HAP-1 (cell line): ENCODE results near the gene RPS29.
"Not testable (repeated sequence)": the region's sequence is repeated elsewhere in the genome, so short reads cannot be mapped to it uniquely, and the experiment has no call there.

Source experiments
- DNase-seq, 2 experiments: peaks; one replicate each; pipeline ENCODE4 v3.0.0-alpha.2; 2016 to 2020; ENCODE audit warnings: low spot score in 2 of 2
- H3K27me3 ChIP-seq: fragments of 250-450 bp; sonication (Bioruptor Pico); 2 replicates; pipeline ENCODE4 v1.5.1; 2020; ENCODE audit warnings: low read depth, mild to moderate bottlenecking, moderate library complexity
- H3K36me3 ChIP-seq: fragments of 250-450 bp; sonication (Bioruptor Pico); replicated peaks from 2 replicates; pipeline ENCODE4 v1.5.1; 2020; ENCODE audit warnings: mild to moderate bottlenecking
- H3K4me1 ChIP-seq: fragments of 250-450 bp; sonication (Bioruptor Pico); 2 replicates; pipeline ENCODE4 v1.5.1; 2020; ENCODE audit warnings: mild to moderate bottlenecking
- H3K4me3 ChIP-seq: fragments of 250-450 bp; sonication (Bioruptor Pico); 2 replicates; pipeline ENCODE4 v1.5.1; 2020; ENCODE audit warnings: mild to moderate bottlenecking, moderate library complexity
- H3K9me3 ChIP-seq: fragments of 250-450 bp; sonication (Bioruptor Pico); 2 replicates; pipeline ENCODE4 v1.5.1; 2020; ENCODE audit warnings: mild to moderate bottlenecking, moderate library complexity
- in situ Hi-C: fragments of 300-500 bp; cut with MboI; formaldehyde crosslinking; loops from 3 replicates; pipeline ENCODE4 v1.14.3; 2020; ENCODE audit warnings: low sequenced_read_pairs, inconsistent platforms, mixed read lengths

RPS29 gene

DNA sequence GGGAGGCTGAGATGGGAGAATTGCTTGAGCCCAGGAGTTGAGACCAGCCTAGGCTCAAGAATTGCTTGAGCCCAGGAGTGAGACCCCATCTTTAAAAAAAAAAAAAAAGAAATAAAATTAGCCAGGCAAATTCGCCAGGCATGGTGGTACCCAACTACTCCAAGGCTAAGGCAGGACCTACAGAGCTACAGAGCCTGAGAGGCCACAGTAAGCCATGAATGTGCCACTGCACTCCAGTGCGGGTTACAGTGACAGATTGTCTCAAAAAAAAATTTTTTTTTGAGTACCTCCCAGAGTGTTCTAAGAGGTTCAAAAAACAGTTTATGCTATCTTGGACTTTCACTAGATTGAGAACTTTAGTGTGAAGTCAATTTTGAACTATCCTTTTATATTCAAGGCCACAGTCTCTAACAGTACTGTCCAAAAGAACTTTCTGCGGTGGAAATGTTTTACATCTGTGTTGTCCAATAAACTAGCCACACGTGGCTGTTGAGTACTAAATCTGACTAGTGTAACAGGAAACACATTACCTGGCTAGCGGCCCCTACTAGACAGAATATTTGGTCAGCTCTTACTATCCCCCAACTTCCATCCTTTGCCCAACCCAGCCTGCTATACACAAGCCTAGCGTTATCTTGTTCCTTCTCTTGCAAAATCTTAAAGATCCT lies 31.8 kb upstream of the RPS29 start:
- no peak overlapping the region for H3K4me3 ChIP-seq
- H3K36me3 ChIP-seq = peaks cover 32% of the 10 kb centered on the region
- in situ Hi-C loops = no loop called here
- H3K9me3 ChIP-seq = no peaks in the 10 kb centered on the region
- no peaks in the 10 kb centered on the region for H3K27me3 ChIP-seq
- DNase-seq = no peak
- peaks cover 9% of the 10 kb centered on the region for H3K4me1 ChIP-seq

DNA sequence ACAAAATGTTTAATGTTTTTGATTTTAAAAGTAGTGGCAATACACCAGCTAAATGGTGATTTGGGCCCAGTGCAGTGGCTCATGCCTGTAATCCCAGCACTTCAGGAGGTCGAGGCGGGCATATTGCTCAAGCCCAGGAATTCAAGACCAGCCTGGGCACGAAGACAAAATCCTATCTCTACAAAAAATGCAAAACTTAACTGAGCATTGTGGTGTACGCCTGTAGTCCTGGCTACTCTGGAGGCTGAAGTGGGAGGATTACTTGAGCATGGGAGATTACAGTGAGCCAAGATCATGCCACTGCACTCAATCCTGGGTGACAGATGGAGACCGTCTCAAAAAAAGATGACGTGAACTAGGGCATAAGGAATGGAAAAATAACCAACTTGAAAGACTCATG lies 29.6 kb upstream of the RPS29 start:
- H3K4me1 ChIP-seq = peaks cover 12% of the 10 kb centered on the region

DNA sequence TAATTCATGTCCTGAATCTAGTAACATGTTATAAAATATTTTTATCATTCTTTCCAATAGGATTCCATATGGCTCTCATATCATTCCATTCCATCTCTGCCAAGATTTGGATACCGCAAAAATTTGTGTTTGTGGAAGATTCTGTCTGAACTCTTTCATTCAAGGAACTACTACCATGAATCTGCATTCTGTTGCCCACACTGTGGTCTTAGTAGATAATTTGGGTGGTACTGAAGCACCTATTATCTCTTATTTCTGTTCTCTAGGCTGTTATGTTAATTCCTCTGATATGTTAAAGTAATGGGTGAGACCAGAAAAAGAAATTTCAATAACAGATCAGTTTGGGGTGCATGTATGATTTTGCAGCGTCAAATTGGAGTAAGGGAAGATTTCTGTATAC lies 28.0 kb upstream of the RPS29 start:
- H3K9me3 ChIP-seq = no peaks in the 10 kb centered on the region
- DNase-seq = no peak
- in situ Hi-C loops = no loop called here
- H3K36me3 ChIP-seq = peaks cover 37% of the 10 kb centered on the region
- no peak overlapping the region for H3K4me3 ChIP-seq
- peaks cover 12% of the 10 kb centered on the region for H3K4me1 ChIP-seq
- no peaks in the 10 kb centered on the region for H3K27me3 ChIP-seq

More for the DNA sequence above, 29.6 kb upstream of the RPS29 start:
- H3K36me3 ChIP-seq = peaks cover 36% of the 10 kb centered on the region
- in situ Hi-C loops = no loop called here
- H3K27me3 ChIP-seq = no peaks in the 10 kb centered on the region
- no peaks in the 10 kb centered on the region for H3K9me3 ChIP-seq
- no peak overlapping the region for H3K4me3 ChIP-seq
- no peak for DNase-seq

- H3K27me3 ChIP-seq = no peaks in the 10 kb centered on the region
- no peak for DNase-seq
- in situ Hi-C loops = no loop called here
- H3K36me3 ChIP-seq = peaks cover 27% of the 10 kb centered on the region
- H3K4me3 ChIP-seq = no peak overlapping the region
- no peaks in the 10 kb centered on the region for H3K9me3 ChIP-seq
- H3K4me1 ChIP-seq = peaks cover 6% of the 10 kb centered on the region
These were observed 26.5 kb upstream of the RPS29 start for GRCh38 chr14:49612671-49613070.

DNA sequence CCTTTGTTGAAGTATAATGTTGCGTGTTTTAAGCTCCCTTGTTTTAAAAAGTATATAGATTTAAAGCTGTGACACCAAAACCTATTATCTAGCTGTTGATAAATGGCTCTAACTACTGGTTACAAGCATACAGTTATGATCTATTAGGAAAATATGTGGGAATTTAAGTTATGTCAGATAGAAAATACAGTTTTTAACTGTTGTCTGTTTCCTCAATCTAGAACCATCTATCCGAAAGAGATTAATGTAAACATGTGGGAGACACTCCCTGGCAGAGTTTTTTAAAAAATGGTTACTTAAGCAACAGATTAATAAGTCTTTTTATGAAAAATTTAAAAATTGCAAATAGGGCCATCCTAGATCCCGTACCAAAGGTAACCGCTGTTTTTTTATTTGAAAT lies 26.1 kb upstream of the RPS29 start:
- DNase-seq = no peak
- Histone ChIP-seq H3K4me1 (peaks cover 3% of the 10 kb centered on the region), H3K4me3 (no peak overlapping the region), H3K36me3 (peaks cover 28% of the 10 kb centered on the region), H3K9me3 (no peaks in the 10 kb centered on the region), H3K27me3 (no peaks in the 10 kb centered on the region)
- in situ Hi-C loops = no loop called here

DNA sequence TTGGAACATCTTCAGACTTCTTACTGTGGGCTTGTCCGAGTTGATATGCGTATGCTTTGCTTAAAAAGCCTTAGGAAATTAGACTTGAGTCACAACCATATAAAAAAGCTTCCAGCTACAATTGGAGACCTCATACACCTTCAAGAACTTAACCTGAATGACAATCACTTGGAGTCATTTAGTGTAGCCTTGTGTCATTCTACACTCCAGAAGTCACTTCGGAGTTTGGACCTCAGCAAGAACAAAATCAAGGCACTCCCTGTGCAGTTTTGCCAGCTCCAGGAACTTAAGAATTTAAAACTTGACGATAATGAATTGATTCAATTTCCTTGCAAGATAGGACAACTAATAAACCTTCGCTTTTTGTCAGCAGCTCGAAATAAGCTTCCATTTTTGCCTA lies 21.4 kb upstream of the RPS29 start:
- Histone ChIP-seq H3K36me3 (peaks cover 46% of the 10 kb centered on the region), H3K4me3 (no peak overlapping the region)
- in situ Hi-C loops = no loop called here

GRCh38 chr14:49598485-49599300 lies 12.5 kb upstream of the RPS29 start, which contains the start of gene LRR1:
LRR1 (plus strand) TSS chr14:49598940; CDS start chr14:49599021, 81 bp downstream.
- peaks cover 12% of the 10 kb centered on the region for H3K36me3 ChIP-seq
- H3K9me3 ChIP-seq = no peaks in the 10 kb centered on the region
- H3K4me3 ChIP-seq = peak within 1 kb of the TSS; percentile 72
- peak; percentile 54 to 89 for DNase-seq
- peaks cover 8% of the 10 kb centered on the region; the same call in 1 of the 2 replicates for H3K4me1 ChIP-seq
- in situ Hi-C loops = no loop called here
- H3K27me3 ChIP-seq = no peaks in the 10 kb centered on the region

More for the DNA sequence above, 21.4 kb upstream of the RPS29 start:
- DNase-seq = no peak
- Histone ChIP-seq H3K9me3 (no peaks in the 10 kb centered on the region), H3K27me3 (no peaks in the 10 kb centered on the region), H3K4me1 (peaks cover 3% of the 10 kb centered on the region; the same call in 1 of the 2 replicates)

GRCh38 chr14:49598189-49598484 lies 12.0 kb upstream of the RPS29 start:
- Histone ChIP-seq H3K4me3 (peak overlapping the region; percentile 72), H3K9me3 (no peaks in the 10 kb centered on the region), H3K36me3 (peaks cover 10% of the 10 kb centered on the region), H3K27me3 (no peaks in the 10 kb centered on the region), H3K4me1 (peaks cover 8% of the 10 kb centered on the region; the same call in 1 of the 2 replicates)
- in situ Hi-C loops = no loop called here
- DNase-seq = peak in 1 of 2 experiments; percentile 46

- Histone ChIP-seq H3K4me1 (no peaks in the 10 kb centered on the region; the same call in 1 of the 2 replicates), H3K27me3 (no peaks in the 10 kb centered on the region), H3K4me3 (no peak overlapping the region), H3K36me3 (no peaks in the 10 kb centered on the region; the same call in 1 of the 2 replicates), H3K9me3 (no peaks in the 10 kb centered on the region)
- in situ Hi-C loops = no loop called here
- no peak for DNase-seq
These were observed 8.3 kb upstream of the RPS29 start for GRCh38 chr14:49594347-49595091.

GRCh38 chr14:49593016-49593415 lies 6.8 kb upstream of the RPS29 start:
- Histone ChIP-seq H3K9me3 (no peaks in the 10 kb centered on the region), H3K27me3 (no peaks in the 10 kb centered on the region), H3K4me1 (no peaks in the 10 kb centered on the region; the same call in 1 of the 2 replicates), H3K36me3 (no peaks in the 10 kb centered on the region), H3K4me3 (no peak overlapping the region)
- in situ Hi-C loops = no loop called here
- DNase-seq = no peak

DNA sequence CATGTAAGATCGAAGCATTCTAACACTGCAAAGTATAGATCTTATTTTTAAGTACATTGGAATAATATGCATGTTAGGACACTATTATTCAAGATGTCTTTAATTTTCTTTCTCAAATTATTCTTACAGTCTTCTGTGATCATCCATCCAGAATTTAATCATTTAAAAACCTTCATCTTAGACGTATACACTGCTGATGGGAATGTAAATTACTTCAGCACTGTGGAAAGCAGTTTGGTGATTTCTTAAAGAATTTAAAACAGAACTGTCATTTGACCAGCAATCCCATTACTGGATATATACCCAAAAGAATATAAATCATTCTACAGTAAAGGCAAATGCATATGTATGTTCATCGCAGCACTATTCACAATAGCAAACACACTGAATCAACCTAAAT lies 3.2 kb upstream of the RPS29 start:
- no peaks in the 10 kb centered on the region for H3K4me1 ChIP-seq

DNA sequence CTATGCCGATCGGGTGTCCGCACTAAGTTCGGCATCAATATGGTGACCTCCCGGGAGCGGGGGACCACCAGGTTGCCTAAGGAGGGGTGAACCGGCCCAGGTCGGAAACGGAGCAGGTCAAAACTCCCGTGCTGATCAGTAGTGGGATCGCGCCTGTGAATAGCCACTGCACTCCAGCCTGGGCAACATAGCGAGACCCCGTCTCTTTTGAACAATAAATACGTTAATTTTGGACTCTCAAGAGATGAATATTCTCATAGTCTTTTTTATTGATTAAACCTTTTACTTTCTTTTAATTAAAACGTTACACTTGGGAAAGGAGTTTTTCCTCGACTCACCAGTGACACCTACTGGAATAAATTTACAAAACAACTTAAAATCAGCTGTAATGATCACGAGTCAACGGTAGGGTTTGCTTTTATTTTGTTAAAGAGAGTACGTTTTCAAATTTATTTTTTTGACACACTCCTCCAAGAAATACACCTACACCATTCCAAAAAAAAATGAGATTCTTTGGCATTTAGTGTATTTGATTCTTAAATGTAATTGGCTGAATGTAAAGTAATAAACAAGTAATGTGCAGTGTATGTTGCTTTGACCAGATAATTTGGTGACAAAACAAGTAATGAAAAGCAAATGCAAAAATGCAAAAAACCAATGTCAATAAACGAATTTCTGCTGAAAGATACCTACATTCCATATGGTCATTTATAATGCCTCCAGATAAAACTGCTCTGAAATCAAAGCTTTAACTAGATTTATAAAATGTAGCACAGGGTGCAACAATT lies 687 bp upstream of the RPS29 start:
- peaks cover 38% of the 10 kb centered on the region for H3K36me3 ChIP-seq
- DNase-seq = peak; percentile 72 to 73
- in situ Hi-C loops = no loop called here
- H3K9me3 ChIP-seq = no peaks in the 10 kb centered on the region
- peak overlapping the region; percentile 95 for H3K4me3 ChIP-seq
- H3K27me3 ChIP-seq = no peaks in the 10 kb centered on the region
- peaks cover 9% of the 10 kb centered on the region for H3K4me1 ChIP-seq

More for the DNA sequence above, 3.2 kb upstream of the RPS29 start:
- Histone ChIP-seq H3K36me3 (peaks cover 15% of the 10 kb centered on the region), H3K4me3 (no peak overlapping the region), H3K9me3 (no peaks in the 10 kb centered on the region), H3K27me3 (no peaks in the 10 kb centered on the region)
- DNase-seq = no peak
- in situ Hi-C loops = no loop called here

GRCh38 chr14:49584981-49585640 lies 1.1 kb downstream of the RPS29 start:
- H3K27me3 ChIP-seq, in situ Hi-C loops, H3K9me3 ChIP-seq, H3K4me1 ChIP-seq: not testable (repeated sequence)
- Histone ChIP-seq H3K36me3 (peaks cover 41% of the 10 kb centered on the region), H3K4me3 (peak overlapping the region; percentile 95)
- peak in 1 of 2 experiments; percentile 55 for DNase-seq
